Common myeloid progenitor, CD34-positive (primary cell): ENCODE results near the gene CD101.

Experiments
- CTCF ChIA-PET: fragments of 350-600 bp; sonication (Branson Sonifier 250); formaldehyde crosslinking; loops from one replicate; lab custom pipeline; 2021; ENCODE audit warnings: antibody characterized with exemption; lab: Charles Lee
- POLR2A ChIA-PET: fragments of 350-600 bp; sonication (Branson Sonifier 250); formaldehyde crosslinking; loops from one replicate; lab custom pipeline; 2021; ENCODE audit warnings: antibody characterized with exemption; lab: Charles Lee
- DNase-seq, 3 donors: peaks; one replicate each; pipeline versions ENCODE4 v3.0.0 to v3.0.0-alpha.2; 2013
- H3K27ac ChIP-seq, 2 experiments: 1 replicate in 1 of 2; 2 replicates in 1 of 2; pipeline ENCODE4 v1.7.0; 2013; ENCODE audit warnings: inconsistent platforms in 2 of 2, low read length in 2 of 2, mild to moderate bottlenecking in 2 of 2, low read depth in 1 of 2, moderate library complexity in 1 of 2; ENCODE audit not compliant: severe bottlenecking in 2 of 2, insufficient read depth in 1 of 2, poor library complexity in 1 of 2
- H3K27me3 ChIP-seq, 5 experiments: replicated peaks in 2 of 5; 1 replicate in 3 of 5; 2 replicates in 2 of 5; pipeline versions ENCODE4 v1.6.1 to v1.7.0; 2013; ENCODE audit warnings: low read length in 4 of 5, mild to moderate bottlenecking in 2 of 5, moderate library complexity in 2 of 5, inconsistent platforms in 1 of 5; ENCODE audit not compliant: insufficient read depth in 5 of 5, control insufficient read depth in 4 of 5
- H3K36me3 ChIP-seq, 4 experiments: 1 replicate in 2 of 4; 2 replicates in 2 of 4; pipeline versions ENCODE4 v1.6.1 to v1.7.0; 2013; ENCODE audit warnings: low read length in 3 of 4, control low read depth in 1 of 4, mild to moderate bottlenecking in 1 of 4; ENCODE audit not compliant: control insufficient read depth in 4 of 4, insufficient read depth in 4 of 4
- H3K4me1 ChIP-seq, 4 experiments: 1 replicate in 3 of 4; 2 replicates in 1 of 4; pipeline versions ENCODE4 v1.6.1 to v1.7.1; 2013; ENCODE audit warnings: low read length in 3 of 4, mild to moderate bottlenecking in 3 of 4, control low read depth in 1 of 4, inconsistent platforms in 1 of 4, moderate library complexity in 1 of 4; ENCODE audit not compliant: control insufficient read depth in 4 of 4, insufficient read depth in 4 of 4; ENCODE audit errors: control extremely low read depth in 1 of 4
- H3K4me3 ChIP-seq, 7 experiments: 1 replicate in 4 of 7; 2 replicates in 3 of 7; pipeline versions ENCODE4 v1.5.1 to v1.7.0; 2013; ENCODE audit warnings: mild to moderate bottlenecking in 7 of 7, low read length in 6 of 7, moderate library complexity in 6 of 7, inconsistent platforms in 2 of 7, low read depth in 2 of 7, control low read depth in 1 of 7; ENCODE audit not compliant: insufficient read depth in 4 of 7, control insufficient read depth in 1 of 7; ENCODE audit errors: extremely low read depth in 1 of 7
- H3K9me3 ChIP-seq, 5 experiments: 1 replicate in 4 of 5; 2 replicates in 1 of 5; pipeline versions ENCODE4 v1.6.1 to v1.7.1; 2013; ENCODE audit warnings: low read length in 4 of 5, mild to moderate bottlenecking in 2 of 5, inconsistent platforms in 1 of 5, low read depth in 1 of 5, moderate library complexity in 1 of 5; ENCODE audit not compliant: control insufficient read depth in 4 of 5, insufficient read depth in 2 of 5; ENCODE audit errors: control extremely low read depth in 1 of 5
- WGBS: methylation state at CpG from one replicate; pipeline ENCODE4 v1.1.5; 2013; ENCODE audit not compliant: insufficient coverage; 5-methylcytosine and 5-hydroxymethylcytosine counted together

CD101 gene

GRCh38 chr1:117000142-117000541 lies 1.4 kb upstream of the CD101 start:
- Histone ChIP-seq H3K9me3 (no peaks in the 10 kb centered on the region), H3K27me3 (no peaks in the 10 kb centered on the region), H3K4me1 (peaks cover 4 to 54% (median 16%) of the 10 kb centered on the region in 4 experiments), H3K4me3 (no peak overlapping the region), H3K36me3 (no peaks in the 10 kb centered on the region), H3K27ac (no peak overlapping the region)
- ChIA-PET CTCF (interaction anchor here (0.7 kb wide), 1 partner anchor 14 kb away, joined by 4 read pairs; no protein-coding TSS in a partner anchor), POLR2A (no interaction called here)
- whole genome bisulfite sequencing = 100% methylated on average over 1 of the region's 2 CpGs
- DNase-seq = no peak

GRCh38 chr1:117003223-117003875 lies 1.8 kb downstream of the CD101 start:
- no peaks in the 10 kb centered on the region for H3K27me3 ChIP-seq
- ChIA-PET POLR2A (interaction anchor here (0.6 to 1.2 kb wide), 2 partner anchors 16 to 926 kb away, joined by 3 to 4 read pairs; partner anchors contain the start of genes GDAP2 and WDR3), CTCF (interaction anchor here (1.2 kb wide), 3 partner anchors 17 to 53 kb away, joined by 3 to 5 read pairs (median 4); no protein-coding TSS in a partner anchor)
- no peak overlapping the region for H3K27ac ChIP-seq
- H3K36me3 ChIP-seq = no peaks in the 10 kb centered on the region
- no peaks in the 10 kb centered on the region for H3K9me3 ChIP-seq
- WGBS = 100% methylated on average over 1 of the region's 2 CpGs
- H3K4me3 ChIP-seq = no peak overlapping the region
- H3K4me1 ChIP-seq = peaks cover 4 to 77% (median 17%) of the 10 kb centered on the region in 4 experiments
- DNase-seq = peak in 2 of 3 donors; percentile 77 to 82

DNA sequence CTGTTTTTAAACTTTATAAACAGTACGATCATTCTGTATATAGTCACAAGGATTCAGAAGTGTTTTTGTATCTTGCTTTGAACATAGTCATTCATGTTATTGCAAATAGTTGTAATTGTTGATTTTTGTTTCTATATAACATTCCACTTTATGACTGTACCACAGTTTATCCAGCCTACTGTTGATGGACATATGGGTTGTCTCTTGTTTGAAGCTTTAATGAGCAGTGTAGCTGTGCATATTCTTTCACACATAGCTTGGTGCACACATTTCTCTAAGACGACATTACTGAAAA lies 6.1 kb downstream of the CD101 start:
- Histone ChIP-seq H3K36me3 (no peaks in the 10 kb centered on the region), H3K27ac (no peak overlapping the region), H3K4me3 (no peak overlapping the region), H3K9me3 (no peaks in the 10 kb centered on the region), H3K4me1 (peaks cover 4 to 65% (median 13%) of the 10 kb centered on the region in 4 experiments), H3K27me3 (no peaks in the 10 kb centered on the region)
- no peak for DNase-seq
- WGBS = no CpG with 5 or more reads among the region's 2 CpGs
- ChIA-PET CTCF (no interaction called here), POLR2A (no interaction called here)

GRCh38 chr1:117008656-117009055 lies 7.1 kb downstream of the CD101 start:
- Histone ChIP-seq H3K27ac (no peak overlapping the region), H3K27me3 (no peaks in the 10 kb centered on the region), H3K9me3 (no peaks in the 10 kb centered on the region), H3K4me1 (peaks cover 4 to 55% (median 10%) of the 10 kb centered on the region in 4 experiments), H3K36me3 (no peaks in the 10 kb centered on the region), H3K4me3 (no peak overlapping the region)
- 79% methylated on average over 2 of the region's 2 CpGs for WGBS
- CTCF ChIA-PET = no interaction called here
- POLR2A ChIA-PET = no interaction called here
- no peak for DNase-seq

- Histone ChIP-seq H3K36me3 (no peaks in the 10 kb centered on the region), H3K4me1 (peaks cover 2 to 50% (median 6%) of the 10 kb centered on the region in 4 experiments), H3K27me3 (no peaks in the 10 kb centered on the region), H3K4me3 (no peak overlapping the region), H3K27ac (no peak overlapping the region), H3K9me3 (no peaks in the 10 kb centered on the region)
- DNase-seq = peak in 2 of 3 donors; percentile 46 to 58
- ChIA-PET POLR2A (interaction anchor here (0.6 kb wide), 1 partner anchor 23 kb away, joined by 3 read pairs; no protein-coding TSS in a partner anchor), CTCF (interaction anchor here (0.9 kb wide), 1 partner anchor 23 kb away, joined by 3 read pairs; no protein-coding TSS in a partner anchor)
- 50% methylated on average over 2 of the region's 3 CpGs for WGBS
Measured at GRCh38 chr1:117009132-117009531, 7.6 kb downstream of the CD101 start.

DNA sequence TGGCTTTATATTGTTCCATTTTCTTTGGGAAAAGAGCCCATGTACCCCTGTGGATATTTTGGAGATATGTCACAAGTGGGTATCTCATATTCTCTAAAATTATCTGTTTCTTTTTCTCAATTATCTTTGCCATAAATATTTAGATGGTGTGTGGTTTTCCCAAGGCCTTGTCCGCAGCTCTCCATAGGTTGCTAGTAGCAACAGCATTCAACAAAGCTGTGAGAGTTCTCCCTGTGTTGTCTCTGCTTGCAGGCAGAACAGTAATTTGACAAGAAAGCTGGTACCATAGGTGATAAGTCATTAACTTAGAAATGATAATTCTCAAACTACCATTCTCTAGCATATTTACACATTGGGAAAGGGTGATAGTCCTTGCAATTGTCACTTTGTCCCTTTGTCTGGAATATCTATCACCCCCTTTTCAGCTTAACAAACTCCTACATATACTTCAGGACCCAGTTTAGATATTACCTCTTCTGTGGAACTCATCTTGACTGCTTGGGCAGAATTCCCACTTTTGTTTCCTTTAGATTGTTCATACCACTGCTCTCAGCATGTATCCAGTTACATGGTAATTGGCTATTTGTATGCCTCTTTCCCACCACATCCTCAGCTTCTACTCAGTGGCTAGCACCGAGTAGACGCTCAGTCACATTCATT lies 8.9 kb downstream of the CD101 start:
- Histone ChIP-seq H3K27me3 (no peaks in the 10 kb centered on the region), H3K4me1 (peaks cover 0 to 37% (median 5%) of the 10 kb centered on the region in 4 experiments), H3K27ac (no peak overlapping the region), H3K4me3 (no peak overlapping the region), H3K36me3 (no peaks in the 10 kb centered on the region), H3K9me3 (no peaks in the 10 kb centered on the region)
- no CpG with 5 or more reads among the region's 3 CpGs for WGBS
- CTCF ChIA-PET = interaction anchor here (0.9 to 1.6 kb wide), 3 partner anchors 17 to 441 kb away, joined by 3 to 4 read pairs (median 3); no protein-coding TSS in a partner anchor
- POLR2A ChIA-PET = no interaction called here
- no peak for DNase-seq

DNA sequence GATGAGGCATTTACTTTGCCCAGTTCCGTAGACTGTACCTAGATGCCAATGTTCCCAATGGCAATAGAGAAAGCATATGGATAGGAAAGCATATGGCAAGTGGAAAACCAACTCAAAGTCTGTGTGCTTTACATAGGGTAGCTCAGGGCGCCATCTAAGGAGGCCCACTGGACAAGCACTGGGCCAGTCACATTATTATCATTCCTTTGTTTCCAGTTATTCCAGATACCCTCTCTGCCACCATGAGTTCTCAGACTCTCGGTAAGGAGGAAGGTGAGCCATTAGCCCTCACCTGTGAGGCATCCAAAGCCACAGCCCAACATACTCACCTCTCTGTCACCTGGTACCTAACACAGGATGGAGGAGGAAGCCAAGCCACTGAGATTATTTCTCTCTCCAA lies 9.8 kb downstream of the CD101 start:
- POLR2A ChIA-PET = no interaction called here
- 100% methylated on average over 3 of the region's 3 CpGs for WGBS

More for the DNA sequence above, 9.8 kb downstream of the CD101 start:
- H3K36me3 ChIP-seq = no peaks in the 10 kb centered on the region
- H3K9me3 ChIP-seq = no peaks in the 10 kb centered on the region
- CTCF ChIA-PET = interaction anchor here (0.9 to 1.6 kb wide), 3 partner anchors 16 to 442 kb away, joined by 3 to 4 read pairs (median 3); no protein-coding TSS in a partner anchor
- peaks cover 0 to 33% (median 5%) of the 10 kb centered on the region in 4 experiments for H3K4me1 ChIP-seq
- H3K27me3 ChIP-seq = no peaks in the 10 kb centered on the region
- no peak for DNase-seq
- no peak overlapping the region for H3K27ac ChIP-seq
- H3K4me3 ChIP-seq = no peak overlapping the region
